SKM-1 (cell line): ENCODE data around the gene WRAP73.

Source experiments
- DNase-seq: peaks from one replicate; lab custom pipeline; 2025; ENCODE audit not compliant: unreplicated experiment; lab: John Stamatoyannopoulos, UW

The WRAP73 gene

GRCh38 chr1:3681898-3682806 lies 32.2 kb upstream of the WRAP73 start:
- no peak for DNase-seq

DNA sequence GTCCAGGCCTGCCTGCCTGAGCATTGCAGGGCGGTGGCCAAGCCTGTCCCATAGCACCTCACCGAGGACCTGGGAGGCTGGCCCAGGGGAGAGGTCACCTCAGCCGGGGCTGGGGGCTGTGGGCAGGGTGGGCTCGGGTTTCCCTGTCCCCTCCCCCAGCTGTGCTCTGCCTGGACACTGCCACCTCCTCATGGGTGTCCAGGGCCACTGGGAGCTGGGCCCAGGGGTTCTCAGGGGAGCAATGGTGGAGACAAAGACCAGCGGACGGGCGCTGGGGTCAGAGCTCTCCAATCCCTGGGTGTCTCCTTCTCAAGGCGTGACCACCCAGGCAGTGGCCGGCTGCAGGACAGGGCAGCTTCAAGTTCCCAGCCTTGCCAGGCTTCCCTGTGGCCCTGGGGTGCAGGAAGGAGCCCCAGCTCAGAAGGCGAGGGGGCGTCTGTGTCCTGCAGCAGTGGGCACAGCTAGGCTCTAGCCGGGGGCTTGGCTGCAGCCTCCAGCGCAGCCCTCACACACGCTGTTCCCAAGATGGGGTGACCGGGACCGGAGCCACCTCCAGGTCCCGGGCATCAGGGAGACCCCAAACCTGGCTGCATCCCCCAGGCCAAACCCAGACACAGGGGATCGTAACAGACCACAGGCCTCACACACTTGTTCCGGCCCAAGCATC lies 31.5 kb upstream of the WRAP73 start:
- no peak for DNase-seq

DNA sequence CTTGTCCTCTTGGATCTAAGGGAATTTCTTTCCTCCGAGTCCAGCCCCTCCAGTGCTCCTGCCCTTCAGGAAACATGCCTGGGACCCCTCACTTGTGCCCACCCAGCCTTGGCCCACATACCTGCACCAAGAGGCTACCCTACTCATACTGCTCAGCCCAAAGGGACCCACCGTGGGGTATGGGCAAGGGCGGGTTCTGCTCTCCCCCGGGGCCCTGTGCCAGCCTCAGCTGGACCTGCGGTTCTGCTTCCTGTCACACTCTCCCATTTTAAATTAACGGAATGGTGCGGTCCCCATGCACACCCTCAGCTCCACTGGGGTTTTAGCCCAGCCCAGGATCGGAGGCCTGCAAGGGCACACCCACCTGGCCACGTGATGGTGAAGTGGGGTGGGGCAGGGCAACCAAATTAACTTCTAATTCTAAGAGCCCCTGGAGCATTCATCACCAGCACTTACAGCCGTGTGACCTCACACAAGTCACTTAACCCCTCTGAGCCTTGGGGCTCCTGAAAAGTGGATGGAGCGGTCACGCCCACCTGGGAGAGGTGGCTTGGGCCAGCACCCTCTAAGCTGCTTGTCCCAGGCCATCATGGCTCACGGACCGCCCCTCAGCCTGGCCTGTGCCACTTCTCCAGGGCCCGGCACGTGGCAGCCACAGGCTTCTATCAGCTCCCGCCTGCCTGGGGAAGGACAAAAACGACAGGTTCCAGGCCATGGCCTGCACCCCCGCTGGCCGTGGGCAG lies 30.8 kb upstream of the WRAP73 start:
- DNase-seq: no peak

GRCh38 chr1:3679799-3680453 lies 30.0 kb upstream of the WRAP73 start:
- no peak for DNase-seq

DNA sequence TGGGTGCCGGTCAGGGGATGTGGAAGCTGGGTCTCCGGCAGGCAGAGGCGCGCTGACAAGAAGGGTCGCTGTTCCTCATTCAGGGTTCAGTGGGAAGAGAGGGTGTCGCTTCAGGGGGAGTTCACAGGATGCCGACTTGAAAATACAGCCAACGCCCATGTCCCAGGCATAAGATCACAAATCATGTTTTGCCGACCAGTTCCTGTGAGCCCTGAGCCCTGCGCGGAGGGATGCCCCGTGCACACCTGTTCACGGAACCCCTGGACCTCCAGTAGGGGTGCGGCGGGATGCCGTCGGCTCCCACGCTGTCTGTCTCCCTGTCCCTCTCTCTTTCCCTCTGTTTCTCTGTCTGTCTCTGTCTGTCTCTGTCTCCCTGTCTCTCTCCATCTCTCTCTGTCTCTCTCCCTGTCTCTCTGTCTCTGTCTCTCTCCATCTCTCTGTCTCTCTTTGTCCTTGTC lies 29.2 kb upstream of the WRAP73 start:
- DNase-seq: peak; percentile 23

DNA sequence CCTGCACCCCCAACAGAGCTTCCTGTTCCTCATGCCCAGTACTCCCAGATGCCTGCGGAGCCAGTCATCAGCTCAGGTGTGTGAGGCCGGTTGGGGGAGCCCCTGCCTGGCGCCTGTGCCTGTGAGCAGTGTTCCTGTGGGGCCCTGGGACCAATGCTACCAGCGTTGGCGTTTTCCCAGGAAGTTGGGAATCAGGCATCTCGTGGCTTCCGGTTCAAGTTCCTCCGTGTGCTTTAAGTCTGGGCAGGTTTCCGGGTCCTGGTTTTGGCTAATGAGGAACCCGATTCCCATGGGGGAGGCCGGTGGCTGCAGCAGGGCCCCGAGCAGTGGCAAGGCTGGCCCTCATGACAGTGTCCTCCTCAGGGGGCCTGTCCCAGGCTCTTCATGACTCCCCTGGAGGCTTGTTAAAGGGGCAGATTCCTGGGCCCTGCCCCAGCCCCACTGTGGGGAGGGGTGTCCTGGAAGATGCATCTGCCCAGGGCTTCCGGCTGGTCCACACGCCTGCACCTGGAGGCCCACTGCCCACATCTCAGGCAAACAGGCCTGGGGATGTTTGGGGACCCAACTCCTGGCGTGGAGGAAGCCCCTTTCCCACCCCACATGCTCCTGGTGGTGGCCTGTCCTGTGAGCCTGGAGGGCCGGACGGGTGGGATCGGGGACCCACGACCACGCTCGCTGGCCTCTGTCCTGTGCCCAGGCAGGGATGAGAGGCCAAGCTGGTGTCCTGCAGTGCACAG lies 28.6 kb upstream of the WRAP73 start:
- DNase-seq: peak; percentile 27

DNA sequence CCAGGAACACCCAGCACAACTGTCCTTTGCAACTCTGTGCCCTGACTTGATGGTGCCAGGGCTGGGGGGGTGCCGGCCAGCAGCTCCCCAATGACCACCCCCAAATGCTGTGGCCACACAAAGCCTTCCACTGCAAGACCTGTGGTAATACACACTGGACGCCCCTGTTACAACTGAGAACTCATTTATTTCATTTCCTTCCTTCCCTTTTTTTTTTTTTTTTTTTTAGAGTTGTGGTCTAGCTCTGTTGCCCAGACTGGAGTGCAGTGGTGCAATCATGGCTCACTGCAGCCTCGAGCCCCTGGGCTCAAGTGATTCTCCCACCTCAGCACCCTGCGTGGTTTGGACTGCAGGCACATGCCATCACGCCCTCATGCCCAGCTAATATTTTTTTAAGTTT lies 27.6 kb upstream of the WRAP73 start:
- peak; percentile 38 for DNase-seq

DNA sequence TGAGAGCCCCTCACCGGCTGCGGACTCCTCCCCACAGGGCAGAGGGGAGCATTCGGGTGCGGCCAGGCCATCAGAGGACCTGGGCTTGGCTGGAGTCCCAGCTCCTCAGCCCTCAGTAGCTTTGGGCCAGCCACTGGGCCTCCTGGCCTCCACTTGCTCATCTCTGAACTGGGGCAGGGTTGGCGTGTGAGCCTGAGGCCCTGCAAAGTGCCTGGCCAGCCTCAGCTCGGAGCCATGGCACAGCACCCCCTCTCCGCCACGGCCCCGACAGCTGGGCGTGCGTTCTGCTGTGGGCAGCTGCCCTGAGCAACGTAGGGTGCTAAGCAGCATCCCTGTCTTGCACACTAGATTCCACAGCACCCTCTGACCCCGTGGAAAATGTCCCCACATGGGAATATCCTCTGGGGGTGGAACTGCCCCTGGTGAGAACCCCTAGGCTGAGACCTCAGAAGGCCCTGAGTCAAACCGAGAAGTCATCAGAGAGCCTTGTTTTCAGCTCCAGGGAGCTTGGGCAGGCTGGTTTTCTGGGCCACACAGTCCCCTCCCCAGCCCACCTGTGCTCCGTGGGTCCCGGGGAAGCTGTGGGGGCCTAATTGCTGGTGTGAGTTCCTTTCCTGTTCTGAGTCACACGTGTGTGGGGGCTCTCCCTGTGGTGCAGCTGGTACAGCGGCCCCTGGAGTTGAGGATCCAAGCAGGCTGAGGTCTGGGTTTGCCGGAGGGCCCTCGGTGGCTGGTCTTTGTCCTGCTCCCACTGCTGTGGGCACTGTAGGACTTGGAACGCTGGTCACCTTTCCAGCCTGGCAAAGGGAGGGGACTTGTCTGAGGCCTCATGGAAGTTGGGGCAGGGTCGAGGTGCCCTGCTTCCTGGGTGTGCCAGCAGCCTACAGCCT lies 26.9 kb upstream of the WRAP73 start:
- no peak for DNase-seq

- no peak for DNase-seq
These were observed 25.5 kb upstream of the WRAP73 start for GRCh38 chr1:3675436-3675835.

DNA sequence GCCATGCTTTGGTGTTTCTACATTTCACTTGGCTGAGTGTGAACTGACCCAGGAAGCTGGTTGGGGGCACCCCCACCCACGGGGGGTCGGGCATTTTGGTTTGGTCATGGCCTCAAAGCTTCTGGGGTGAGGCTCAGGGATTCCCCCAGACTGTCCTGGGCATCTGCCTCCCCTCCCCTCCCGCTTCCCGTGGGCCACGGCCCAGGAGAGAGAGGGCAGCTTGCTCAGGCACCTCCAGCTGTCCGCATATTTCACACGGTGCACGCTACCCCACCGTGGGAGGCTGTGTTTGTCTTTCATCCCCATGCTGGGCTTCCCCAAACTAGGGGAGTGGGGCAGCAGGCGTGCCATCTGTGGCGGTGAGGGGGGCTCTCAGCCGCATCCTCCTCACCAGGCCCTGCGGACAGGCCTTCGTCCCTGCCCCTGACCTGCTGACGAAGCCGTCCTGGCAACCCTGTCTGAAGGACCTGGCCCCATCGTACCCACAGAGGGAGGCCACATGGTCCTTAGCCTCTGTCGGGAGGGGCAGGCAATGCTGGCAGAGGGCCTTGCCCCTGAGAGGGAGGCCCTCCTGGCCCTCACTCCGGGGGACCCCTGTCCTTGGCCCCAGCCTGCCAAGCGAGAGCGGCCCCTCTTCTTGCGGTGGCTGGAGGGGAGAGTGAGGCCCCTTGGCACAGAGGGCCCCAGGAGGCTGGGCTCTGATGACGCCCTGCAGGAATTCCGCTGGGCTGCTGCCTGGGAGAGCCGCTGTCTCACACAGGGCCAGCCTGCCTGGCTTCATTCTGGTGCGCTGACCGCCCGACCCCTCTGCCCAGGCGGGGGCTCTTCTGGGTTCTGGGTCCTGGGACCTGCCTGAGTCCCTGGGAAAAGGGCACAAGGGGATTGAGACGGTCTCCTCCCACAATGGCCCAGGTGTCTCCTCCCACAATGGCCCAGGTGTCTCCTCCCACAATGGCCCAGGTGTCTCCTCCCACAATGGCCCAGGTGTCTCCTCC lies 24.5 kb upstream of the WRAP73 start:
- DNase-seq: no peak

DNA sequence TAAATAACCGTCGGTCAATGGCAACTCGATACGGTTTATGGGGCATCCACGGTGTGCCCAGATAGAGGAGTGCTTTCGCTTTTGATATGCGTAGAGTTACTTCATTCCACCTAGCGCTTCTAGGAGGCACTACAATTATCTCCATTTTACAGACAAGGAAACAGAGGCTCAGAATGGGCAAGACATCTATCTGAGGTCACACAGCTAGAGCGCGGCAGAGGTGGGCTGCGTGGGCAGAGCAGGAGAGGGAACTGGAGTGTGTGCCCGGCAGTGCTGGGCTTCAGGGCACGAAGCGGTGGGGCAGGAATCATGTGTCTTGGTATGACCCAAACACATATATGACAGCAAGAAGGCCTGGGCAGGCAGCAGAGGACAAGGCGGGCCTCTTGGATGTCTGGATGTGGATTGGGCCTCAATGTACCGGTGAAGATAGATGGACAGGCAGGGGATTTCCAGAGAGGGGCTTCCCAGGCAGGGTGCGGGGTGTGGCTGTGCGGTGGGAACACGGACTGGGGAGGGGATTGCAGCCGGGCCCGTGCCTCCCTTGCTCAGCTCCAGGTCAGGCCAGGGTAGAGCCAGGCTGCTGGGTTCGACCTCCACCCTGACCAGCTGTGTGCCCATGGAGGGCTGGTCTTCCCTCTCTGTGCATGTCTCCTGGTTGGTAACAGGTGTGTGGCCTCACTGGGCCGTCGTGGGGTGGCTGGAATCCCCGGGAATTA lies 23.6 kb upstream of the WRAP73 start:
- DNase-seq: no peak

- no peak for DNase-seq
These were observed 23.1 kb upstream of the WRAP73 start for GRCh38 chr1:3672971-3673361.

DNA sequence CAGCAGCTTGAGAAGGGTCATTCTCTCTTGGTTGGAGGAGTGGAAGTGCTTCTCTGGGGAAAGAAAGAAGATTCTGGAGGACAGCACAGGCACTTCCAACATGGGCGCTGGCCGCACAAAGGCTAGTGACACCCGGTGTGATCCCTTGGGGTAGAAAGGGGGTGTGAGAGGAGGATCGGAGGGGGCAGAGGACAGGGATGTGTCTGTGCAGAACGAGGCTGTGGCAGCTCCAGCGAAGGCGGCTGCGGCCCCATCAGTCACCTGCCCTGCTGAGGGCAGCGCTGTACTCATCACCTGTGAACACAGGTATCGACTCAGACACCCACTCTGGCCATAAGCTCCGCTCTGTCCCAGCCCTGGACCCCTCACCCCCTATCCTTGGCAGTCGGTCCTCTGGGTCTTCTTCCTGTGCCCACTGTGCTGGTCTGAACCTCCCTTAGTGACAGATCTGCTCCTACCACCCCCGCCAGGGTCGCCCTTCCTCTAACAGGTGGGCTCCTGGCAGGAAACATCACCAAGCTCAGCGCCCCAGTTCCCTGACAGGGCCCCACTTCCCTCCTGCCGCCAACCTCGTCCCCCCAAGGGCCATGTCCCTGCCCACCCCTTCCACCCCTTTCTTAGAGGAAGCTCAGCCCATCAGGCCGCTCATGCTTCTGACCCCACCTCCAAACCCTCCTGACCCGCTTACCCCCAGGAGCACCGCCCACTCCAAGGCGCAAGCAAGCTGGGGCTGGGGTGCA lies 22.5 kb upstream of the WRAP73 start:
- no peak for DNase-seq

GRCh38 chr1:3671371-3672180 lies 21.7 kb upstream of the WRAP73 start:
- DNase-seq: no peak

- no peak for DNase-seq
These were observed 20.9 kb upstream of the WRAP73 start for GRCh38 chr1:3670823-3671265.

DNA sequence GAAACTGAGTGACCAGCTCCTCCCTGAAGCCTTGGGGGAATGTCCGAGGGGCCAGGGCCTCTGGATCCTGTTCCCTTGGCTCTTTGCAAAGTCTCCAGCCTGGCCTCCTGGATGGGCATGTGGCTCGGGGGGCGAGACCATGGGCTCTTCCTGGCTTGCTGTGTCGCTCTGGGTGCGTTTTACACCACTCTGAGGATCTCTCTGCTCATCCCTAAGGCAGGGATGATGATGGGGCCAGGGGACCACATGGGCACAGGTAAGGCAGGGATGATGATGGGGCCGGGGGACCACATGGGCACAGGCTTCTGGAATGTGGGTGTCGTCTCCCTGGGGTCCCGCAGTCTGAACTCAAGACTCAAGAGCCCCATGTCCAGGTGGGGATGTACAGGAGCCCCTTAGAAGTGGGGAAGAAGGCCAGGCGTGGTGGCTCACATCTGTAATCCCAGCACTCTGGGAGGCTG lies 20.1 kb upstream of the WRAP73 start:
- no peak for DNase-seq
